Activated naive CD4-positive, alpha-beta T cell treated with anti-CD3 and anti-CD28 coated beads, Interleukin-2, amount 50 U/mL, for 24 hours (primary cell): ENCODE data around the gene DNAH17.

ENCODE experiments used
- H3K27ac Mint-ChIP-seq: one replicate; pipeline ENCODE4 v1.8.0; 2021; ENCODE audit warnings: mild to moderate bottlenecking, mixed read lengths
- H3K27me3 Mint-ChIP-seq: one replicate; pipeline ENCODE4 v1.8.0; 2021; ENCODE audit warnings: mixed read lengths
- H3K36me3 Mint-ChIP-seq: one replicate; pipeline ENCODE4 v1.8.0; 2021; ENCODE audit warnings: mixed read lengths
- H3K4me1 Mint-ChIP-seq: one replicate; pipeline ENCODE4 v1.8.0; 2021; ENCODE audit warnings: mixed read lengths
- H3K4me3 Mint-ChIP-seq: one replicate; pipeline ENCODE4 v1.8.0; 2021; ENCODE audit warnings: mild to moderate bottlenecking, mixed read lengths
- H3K9me3 Mint-ChIP-seq: one replicate; pipeline ENCODE4 v1.8.0; 2021; ENCODE audit warnings: mixed read lengths

The DNAH17 gene

DNA sequence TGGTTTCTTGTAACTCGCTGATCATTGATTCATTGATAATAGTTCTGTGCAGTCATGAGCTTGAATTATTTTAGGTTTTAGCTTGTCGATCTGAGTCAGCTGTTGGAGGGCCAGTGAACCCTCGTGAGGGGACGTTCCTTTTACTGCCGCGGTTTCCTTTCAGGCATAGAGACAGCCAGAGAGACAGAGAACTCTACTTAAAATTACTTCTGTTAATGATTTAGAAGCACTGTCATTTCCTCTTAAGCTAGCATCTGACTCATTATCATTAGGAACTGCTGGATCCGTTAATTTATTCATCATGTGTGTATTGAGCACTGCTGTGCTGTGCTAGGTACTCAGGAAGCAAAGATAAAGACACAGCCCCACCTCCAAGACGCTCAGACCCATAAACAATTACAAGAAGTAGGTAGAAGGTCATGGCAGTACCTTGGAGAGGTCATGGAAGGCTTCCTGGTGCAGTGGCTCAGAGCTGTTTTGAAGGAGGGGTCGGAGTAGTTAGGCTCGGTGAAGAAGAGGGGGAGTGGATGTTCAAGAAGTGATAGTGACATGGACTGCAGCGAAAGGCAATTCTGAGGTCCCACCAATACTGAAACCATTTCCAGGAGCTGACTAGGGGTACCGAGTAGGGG is 195.5 kb downstream of the DNAH17 start:
- H3K36me3 Mint-ChIP-seq: peaks cover 13% of the 10 kb centered on the region
- no peaks in the 10 kb centered on the region for H3K27me3 Mint-ChIP-seq
- H3K4me1 Mint-ChIP-seq: peaks cover 76% of the 10 kb centered on the region
- no peaks in the 10 kb centered on the region for H3K9me3 Mint-ChIP-seq
- peak overlapping the region; percentile 98 for H3K27ac Mint-ChIP-seq
- H3K4me3 Mint-ChIP-seq: peak overlapping the region; percentile 86

DNA sequence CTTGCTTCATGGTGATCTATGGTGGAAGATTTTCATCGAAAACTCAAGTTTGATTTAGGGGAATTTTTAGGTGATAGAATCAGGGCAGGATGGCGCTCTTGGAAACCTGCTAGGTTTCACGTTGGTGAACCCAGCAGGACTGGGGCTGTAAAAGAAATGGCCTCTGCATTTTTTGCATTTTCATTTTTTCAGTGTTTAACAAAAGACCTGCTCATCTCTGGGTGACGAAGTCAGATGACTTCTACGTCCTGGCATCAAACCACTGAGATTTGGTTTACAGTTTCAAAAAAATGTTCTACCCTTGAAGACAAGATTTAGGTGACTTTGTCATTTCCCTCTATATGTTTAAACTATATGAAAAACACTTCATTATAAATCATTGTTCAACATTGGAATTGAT is 196.8 kb downstream of the DNAH17 start:
- Mint-ChIP-seq H3K27me3 (no peaks in the 10 kb centered on the region), H3K36me3 (peaks cover 13% of the 10 kb centered on the region), H3K9me3 (no peaks in the 10 kb centered on the region), H3K4me1 (peaks cover 66% of the 10 kb centered on the region), H3K4me3 (peak overlapping the region; percentile 86), H3K27ac (peak overlapping the region; percentile 98)

DNA sequence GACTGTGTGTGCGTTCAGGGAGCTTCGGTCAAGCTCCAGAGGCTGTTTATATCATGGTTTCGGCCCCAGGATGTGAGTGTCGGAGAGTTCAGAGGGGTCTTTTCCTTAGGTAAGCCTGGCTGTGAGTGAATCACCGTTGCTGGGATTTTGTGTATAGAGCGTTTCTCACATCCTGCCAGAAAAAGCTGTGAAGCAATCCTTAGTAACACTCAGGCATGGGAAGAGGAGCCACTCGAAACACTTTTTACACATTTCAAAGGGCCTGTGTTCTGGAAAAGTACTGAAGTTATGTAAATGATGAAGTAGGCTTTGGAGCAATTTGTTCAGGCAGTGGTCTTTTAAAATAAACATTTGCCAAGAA is 198.1 kb downstream of the DNAH17 start:
- H3K4me3 Mint-ChIP-seq: peak overlapping the region; percentile 86

GRCh38 chr17:78378225-78379130 is 198.7 kb downstream of the DNAH17 start, which contains the start of gene PGS1:
PGS1 (plus strand) TSS chr17:78378649; CDS start chr17:78378666, 17 bp downstream.
- Mint-ChIP-seq H3K9me3 (no peaks in the 10 kb centered on the region), H3K27me3 (no peaks in the 10 kb centered on the region), H3K27ac (peak within 1 kb of the TSS; percentile 92), H3K4me1 (peaks cover 49% of the 10 kb centered on the region), H3K4me3 (peak within 1 kb of the TSS; percentile 86), H3K36me3 (peaks cover 8% of the 10 kb centered on the region)

More for the DNA sequence above, 198.1 kb downstream of the DNAH17 start:
- Mint-ChIP-seq H3K27me3 (no peaks in the 10 kb centered on the region), H3K27ac (peak overlapping the region; percentile 92), H3K4me1 (peaks cover 55% of the 10 kb centered on the region), H3K36me3 (peaks cover 8% of the 10 kb centered on the region), H3K9me3 (no peaks in the 10 kb centered on the region)

- peak overlapping the region; percentile 86 for H3K4me3 Mint-ChIP-seq
- no peaks in the 10 kb centered on the region for H3K27me3 Mint-ChIP-seq
- no peaks in the 10 kb centered on the region for H3K9me3 Mint-ChIP-seq
- peaks cover 43% of the 10 kb centered on the region for H3K4me1 Mint-ChIP-seq
- H3K36me3 Mint-ChIP-seq: peaks cover 8% of the 10 kb centered on the region
- peak overlapping the region; percentile 57 for H3K27ac Mint-ChIP-seq
These were observed 199.4 kb downstream of the DNAH17 start for GRCh38 chr17:78377858-78378224.

DNA sequence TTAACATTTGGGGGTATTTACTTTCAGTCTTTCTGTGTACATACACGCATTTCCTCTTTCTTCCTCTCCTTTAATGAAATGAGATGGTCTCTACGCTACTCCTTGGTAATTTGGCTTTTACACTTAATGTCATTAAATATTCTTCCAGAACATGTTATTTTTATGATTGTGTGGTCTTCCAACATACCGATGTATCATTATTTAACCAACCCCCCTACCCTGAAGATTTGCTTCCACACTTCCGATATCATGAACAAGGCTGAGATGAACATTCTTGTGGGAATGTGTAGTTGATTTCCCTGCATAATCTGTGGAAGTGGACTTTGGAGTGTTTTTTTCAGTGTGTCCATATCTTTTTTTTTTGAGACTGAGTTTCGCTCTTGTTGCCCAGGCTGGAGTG is 201.0 kb downstream of the DNAH17 start:
- Mint-ChIP-seq H3K36me3 (peaks cover 6% of the 10 kb centered on the region), H3K4me1 (peaks cover 28% of the 10 kb centered on the region), H3K4me3 (no peak overlapping the region), H3K27ac (peak overlapping the region; percentile 48), H3K27me3 (no peaks in the 10 kb centered on the region), H3K9me3 (no peaks in the 10 kb centered on the region)

DNA sequence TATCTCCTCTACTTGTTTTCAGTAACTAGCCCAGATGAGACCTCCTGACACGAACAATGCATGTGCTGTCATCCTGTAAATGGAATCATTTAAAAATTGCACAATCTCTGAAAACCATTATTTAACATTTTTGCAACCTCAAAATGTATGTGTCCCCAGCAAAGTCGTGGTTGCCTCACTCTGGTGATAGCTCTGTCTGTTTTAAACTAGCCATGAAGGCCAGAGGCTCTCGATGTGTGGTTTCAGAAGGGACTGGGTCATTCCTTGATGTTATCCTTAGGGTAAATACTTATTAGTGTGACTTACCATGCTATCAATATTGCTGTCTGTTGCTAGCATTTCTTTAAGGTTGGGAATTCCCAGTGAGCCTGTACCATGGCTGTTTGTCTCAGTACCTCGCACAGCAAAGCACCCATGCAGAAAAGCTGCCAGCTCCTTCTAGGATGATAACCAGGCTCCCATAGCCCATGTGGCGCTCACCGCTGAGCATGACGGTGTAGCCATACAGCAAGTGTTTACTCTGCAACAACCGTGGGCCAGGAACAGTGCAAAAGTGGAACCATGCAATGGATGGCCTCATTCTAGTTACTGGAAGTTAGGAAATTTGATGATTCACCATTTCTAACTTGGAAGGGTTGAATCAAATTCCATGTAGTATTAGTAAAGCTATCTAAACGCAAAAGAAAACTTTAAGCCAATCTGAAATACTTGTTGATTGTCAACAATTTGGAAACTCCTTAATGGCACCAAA is 201.6 kb downstream of the DNAH17 start:
- Mint-ChIP-seq H3K4me1 (peaks cover 22% of the 10 kb centered on the region), H3K27ac (no peak overlapping the region), H3K36me3 (peaks cover 6% of the 10 kb centered on the region), H3K27me3 (no peaks in the 10 kb centered on the region), H3K4me3 (no peak overlapping the region), H3K9me3 (no peaks in the 10 kb centered on the region)

DNA sequence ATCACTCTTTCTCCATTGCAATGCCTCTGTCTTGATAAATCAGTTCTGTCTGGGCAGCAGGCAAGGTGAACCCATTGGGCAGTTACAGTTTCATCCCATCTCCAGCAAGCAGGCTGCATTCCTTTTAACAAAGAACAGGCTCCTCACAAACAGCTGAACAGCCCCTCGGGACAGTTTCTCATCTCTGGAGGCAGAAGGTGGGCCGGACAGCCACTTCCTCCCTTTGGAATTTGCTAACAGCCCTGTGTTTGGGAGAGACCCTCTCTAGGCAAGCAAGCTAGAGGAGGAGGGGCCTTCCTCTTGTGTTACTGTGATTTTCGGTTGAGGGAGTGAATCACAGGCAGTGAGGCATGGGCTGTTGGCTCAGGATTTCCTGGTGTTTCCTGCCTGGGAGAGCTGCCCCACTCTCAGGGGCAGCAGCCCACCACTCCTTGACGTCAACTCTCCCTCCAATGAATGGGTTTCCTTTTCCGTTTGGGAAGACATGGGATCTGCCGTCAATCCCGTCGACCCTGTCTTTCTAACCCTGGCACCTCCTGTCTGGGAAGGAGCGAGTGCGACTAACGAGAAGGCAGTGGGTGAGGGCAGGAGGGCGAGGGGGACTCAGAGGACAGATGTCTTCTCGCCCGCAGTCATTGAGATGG is 202.4 kb downstream of the DNAH17 start:
- peaks cover 16% of the 10 kb centered on the region for H3K4me1 Mint-ChIP-seq
- H3K4me3 Mint-ChIP-seq: no peak overlapping the region
- H3K36me3 Mint-ChIP-seq: peaks cover 1% of the 10 kb centered on the region
- no peaks in the 10 kb centered on the region for H3K9me3 Mint-ChIP-seq
- no peak overlapping the region for H3K27ac Mint-ChIP-seq
- H3K27me3 Mint-ChIP-seq: no peaks in the 10 kb centered on the region

DNA sequence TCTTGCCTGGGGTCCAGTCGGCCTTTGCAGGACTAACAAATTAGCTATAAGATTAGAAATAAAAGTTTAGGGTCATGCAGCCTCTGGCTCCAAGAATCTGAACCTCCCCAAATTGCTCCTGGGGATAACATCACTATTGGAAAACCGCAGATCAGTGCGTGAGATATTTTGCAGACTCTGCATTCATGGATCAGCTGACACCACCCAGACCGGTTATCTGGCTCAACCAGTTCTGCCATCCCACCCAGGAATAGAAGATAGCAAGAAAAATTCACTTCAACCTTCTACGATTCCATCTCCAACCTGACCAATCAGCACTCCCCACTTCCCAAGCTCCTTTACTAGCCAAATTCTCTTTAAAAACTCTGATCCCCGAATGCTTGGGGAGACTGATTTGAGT is 203.0 kb downstream of the DNAH17 start:
- Mint-ChIP-seq H3K4me1 (peaks cover 13% of the 10 kb centered on the region), H3K4me3 (no peak overlapping the region), H3K9me3 (no peaks in the 10 kb centered on the region), H3K36me3 (peaks cover 1% of the 10 kb centered on the region), H3K27ac (no peak overlapping the region), H3K27me3 (no peaks in the 10 kb centered on the region)
